GM21423 (cell line): ENCODE results near the gene TMPRSS13.

ENCODE experiments used
- ATAC-seq: cut with Tn5 transposase; IDR thresholded peaks from one replicate; pipeline ENCODE4 v1.9.1; 2021; ENCODE audit warnings: mild to moderate bottlenecking, moderate library complexity; ENCODE audit not compliant: unreplicated experiment

TMPRSS13 gene

DNA sequence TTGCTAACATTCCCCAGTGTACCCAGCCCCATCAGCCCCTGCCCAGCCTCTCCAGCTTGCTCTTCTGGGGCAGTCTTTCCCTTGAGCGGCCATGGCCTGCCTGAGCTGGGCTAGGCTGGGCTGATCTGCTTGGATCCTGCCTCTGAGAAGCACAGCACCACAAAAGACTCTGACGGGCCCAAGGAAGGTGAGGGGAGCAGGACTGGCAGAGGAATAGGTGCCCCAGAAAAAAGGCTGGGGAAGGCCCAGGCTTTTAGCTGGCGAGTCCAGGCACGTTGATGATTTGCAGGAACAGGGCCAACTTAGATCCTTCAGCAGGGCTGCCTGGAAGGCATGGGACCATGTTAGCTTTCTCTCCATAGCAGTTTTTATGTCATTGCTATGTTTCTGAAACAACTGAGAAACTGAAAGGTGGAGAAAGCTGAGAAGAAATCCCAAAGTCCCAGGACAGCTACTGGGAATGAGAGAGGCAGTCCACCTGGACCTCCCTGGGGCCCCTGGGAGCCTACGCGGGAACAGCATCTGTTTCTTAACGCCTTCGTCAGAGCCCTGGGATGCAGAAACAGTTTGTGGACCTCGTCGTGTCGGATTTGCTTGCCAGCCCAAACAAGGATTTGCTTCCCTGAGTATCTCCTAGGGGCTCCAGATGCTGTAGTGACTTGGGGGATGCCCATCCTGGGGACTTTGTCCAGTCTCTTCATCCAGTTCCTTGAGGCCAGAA lies 28.3 kb downstream of the TMPRSS13 start:
- no peak for ATAC-seq

DNA sequence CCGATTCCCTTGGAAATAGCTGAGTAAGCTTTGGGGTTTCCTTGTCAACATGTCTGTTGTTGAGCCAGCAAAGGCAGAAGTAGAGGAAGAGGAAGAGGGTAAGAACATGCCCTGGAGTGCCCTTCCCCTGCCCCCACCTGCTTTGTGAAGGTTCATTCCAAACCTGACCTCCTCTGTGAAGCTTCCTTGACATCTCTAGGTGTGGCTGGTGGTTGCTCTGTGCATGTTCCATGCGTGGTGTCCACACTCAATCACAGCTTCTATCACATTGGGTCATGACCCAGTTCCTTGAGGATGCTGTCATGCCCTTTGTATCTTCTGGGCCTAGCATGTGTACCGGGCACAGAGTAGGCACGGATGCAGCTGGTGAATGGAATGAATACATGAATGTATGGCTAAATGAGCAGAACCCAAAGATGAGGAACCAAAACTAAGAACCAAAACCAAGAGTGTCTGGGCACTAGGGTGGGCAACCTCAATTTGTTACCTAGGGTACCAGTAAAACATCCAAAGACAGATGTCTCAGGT lies 29.0 kb downstream of the TMPRSS13 start:
- ATAC-seq = peak; percentile 58

DNA sequence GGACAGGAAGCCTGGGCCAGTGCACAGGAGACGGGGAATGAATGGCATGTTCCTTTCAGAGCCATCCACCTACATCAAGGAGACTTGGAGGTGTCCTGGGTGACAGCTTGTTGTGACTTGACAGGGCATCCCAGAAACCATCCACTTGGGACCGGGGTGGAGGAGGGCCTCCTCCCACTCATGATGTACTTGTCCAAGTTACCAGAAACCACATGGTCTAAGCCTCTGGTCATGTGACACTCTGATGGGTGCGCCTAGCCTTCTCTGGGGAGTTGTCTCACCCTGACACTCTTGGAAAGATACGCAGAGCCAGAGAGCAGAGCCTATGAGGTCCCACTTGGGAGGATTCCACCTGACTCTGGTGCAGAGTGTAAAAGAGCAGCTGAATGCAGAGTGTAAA lies 31.1 kb downstream of the TMPRSS13 start:
- no peak for ATAC-seq

DNA sequence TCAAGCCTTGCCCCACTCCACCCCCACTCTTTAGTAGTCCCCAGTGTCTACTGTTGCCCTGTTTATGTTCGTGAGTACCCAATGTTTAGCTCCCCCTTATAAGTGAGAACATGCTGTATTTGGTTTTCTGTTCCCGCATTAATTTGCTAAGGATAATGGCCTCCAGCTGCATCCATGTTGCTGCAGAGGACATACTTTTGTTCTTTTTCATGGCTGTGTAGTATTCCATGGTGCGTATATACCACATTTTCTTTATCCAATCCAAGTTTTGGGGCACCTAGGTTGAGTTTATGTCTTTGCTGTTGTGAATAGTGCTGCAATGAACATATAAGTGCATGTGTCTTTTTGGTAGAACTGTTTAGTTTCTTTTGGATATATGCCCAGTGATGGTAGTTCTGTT lies 36.6 kb downstream of the TMPRSS13 start:
- no peak for ATAC-seq

DNA sequence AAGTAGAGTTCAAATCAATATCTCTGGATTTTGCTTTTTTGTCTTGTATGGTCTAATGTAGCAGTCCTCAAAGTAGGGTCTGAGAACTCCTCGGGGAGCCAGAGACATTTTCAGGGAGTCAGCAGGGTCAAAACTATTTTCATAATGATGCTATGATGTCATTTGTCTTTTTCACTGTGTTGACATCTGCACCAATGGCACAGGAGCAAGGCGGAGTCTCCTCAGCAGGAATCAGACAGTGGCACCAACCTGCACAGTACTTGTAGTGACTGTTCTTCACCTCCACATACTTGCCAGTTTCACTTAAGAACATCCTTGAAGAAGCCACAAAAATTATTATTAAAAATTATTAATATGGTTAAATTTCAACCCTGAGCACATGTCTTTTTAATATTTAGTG lies 37.8 kb downstream of the TMPRSS13 start:
- no peak for ATAC-seq

DNA sequence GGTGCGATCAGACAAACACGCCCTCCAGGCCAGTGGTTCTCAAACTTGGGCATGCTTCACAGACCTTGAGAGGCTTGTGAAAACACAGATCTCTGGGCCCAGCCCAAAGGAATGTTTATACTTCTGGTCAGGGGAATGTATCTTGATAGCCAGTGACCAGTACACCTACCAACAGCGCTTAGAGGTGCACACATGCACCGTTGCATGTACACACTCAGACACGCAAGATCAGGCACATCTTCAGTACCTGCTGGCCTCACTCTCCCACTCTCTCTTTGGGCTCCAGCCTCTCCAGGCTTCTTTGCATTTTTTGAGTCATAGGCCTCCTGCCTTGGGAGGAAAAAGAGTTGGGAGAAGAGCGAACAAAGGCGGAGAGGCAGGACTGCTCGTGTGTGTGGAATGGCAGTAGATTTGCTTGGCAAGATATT lies 41.0 kb downstream of the TMPRSS13 start:
- ATAC-seq = no peak

DNA sequence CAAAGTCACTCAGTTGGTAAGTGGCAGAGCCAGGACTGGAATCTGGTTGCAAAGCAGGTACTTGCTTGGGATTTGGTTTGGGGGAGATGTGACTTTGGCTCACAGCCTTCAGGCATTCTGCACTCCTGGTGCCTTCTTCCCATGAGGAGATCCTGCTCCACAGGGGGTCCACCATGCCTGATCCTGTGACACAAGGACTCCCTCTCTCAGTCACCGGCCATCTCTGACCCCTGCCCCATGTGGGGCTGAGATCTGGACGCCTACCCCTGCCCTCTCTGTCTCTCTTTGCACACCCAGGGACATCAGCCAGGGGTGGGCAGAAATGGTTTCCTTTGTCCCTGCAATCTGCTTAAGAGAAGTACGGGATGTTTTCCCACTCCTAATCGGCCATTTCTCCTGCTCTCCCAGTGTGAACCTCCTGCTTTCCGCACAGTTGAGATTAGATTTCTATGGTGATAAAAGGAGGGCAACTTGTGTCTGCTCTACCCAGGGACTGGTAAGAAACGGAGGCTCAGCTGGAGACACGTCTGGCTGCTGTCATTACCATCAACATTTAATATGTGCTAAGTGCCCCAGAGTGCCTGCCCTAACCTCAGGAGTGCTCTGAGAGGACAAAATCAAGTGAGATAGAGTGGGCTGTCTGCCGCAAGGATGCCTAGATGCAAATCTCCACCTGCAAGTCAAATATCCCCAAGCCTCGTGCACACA lies 41.6 kb downstream of the TMPRSS13 start:
- ATAC-seq = no peak

DNA sequence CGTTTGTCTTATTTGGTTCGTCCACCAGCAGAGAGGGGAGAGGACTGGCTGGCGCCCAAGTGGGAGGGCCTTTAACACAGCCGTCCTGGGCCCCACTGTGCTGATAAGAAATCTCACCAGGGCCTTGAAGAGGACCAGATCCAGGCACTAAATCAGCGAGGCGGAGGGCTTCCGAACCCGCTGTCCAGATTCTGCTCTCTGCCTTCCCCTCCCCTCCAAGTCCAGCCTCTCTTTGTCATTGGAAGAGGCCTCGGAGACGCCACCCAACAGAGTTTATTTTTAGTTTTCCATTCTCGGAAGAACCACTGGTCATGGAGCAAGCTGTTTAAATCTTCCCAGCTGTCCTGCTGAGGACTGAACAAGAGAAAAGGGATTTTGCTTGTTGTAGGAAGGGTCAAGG lies 43.4 kb downstream of the TMPRSS13 start:
- no peak for ATAC-seq

DNA sequence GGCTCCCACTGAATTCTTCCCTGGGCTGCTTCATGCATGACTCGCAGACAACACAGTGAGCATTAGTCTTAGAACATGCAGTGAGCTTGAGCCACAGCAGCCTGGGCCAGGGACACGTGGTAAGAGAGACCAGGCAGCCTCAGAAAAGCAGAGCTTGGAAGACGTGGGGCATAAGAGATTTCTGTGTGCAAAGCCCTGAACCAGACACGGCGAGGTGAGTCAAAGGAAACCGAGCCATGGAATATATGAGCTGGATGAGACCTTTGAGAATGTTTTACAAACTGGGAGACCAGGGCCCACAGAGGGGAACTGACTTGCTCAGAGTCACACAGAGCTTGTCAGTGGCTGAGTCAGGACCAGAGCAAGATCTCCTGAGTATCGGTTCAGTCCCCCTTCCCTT lies 44.2 kb downstream of the TMPRSS13 start:
- no peak for ATAC-seq

DNA sequence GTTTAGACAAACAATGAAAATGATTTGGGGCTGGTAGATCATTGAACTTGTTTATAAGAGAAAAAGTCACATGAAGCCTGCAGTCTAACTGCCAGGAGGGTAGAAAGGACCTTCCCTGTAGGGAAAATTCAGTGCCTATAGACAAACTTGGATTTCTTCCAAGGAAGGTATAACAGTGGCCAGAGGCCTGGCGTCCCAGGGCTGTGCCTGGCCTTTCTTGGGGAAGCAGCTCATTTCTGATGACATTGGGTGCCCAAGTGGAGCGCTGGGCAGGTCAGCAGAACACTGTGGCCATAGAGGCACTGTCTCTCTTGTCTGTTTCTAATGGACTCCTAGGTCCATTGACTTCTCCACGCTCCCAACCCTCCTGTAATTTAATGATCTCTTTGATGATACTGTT lies 46.1 kb downstream of the TMPRSS13 start:
- ATAC-seq = no peak

DNA sequence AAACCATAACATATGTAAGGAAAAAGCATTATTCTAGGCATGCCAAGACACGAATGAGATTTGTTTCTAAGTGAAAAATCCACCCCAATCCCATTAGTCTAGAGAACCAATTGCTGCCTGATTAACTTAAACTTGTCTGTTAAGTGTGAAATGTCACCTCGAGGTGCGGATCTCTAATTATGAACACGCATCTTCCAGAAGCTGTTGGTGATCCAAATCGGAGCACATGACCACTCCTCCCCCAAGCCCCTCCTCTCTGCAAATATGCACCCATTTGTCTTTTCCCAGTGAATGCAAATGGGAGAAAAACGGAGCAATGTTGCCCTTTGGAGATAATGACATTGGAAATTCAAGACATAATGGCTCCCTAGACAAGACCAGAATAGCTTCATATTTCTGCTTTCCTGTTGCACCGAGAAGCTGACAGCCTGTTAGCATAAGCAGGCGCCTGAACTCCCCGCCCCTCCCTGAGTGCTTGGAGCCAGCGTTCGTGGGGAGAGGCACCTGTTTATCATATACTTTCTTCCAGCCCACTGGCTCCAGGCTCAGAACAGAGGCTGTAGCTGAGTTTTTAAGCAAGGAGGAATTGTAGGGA lies 46.8 kb downstream of the TMPRSS13 start:
- no peak for ATAC-seq

DNA sequence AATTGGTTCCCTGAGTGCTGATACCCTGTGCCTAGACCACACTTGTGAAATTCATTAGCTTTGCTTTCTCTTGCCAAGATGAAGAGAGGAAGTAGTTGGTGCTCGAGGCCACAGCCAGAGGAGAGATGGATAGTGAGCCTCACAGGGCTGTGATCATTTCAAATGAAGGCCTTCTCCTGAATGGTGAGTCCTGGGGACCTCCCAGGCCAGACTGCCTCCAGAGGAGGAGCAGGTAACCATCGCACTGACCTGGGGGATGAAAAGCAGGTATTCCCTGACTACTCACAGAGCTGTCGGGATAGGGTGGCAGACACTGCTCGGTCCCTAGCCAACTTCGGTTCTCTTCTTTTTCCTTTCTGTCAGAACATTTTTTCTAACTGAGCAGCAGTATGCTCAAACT lies 48.0 kb downstream of the TMPRSS13 start:
- no peak for ATAC-seq

DNA sequence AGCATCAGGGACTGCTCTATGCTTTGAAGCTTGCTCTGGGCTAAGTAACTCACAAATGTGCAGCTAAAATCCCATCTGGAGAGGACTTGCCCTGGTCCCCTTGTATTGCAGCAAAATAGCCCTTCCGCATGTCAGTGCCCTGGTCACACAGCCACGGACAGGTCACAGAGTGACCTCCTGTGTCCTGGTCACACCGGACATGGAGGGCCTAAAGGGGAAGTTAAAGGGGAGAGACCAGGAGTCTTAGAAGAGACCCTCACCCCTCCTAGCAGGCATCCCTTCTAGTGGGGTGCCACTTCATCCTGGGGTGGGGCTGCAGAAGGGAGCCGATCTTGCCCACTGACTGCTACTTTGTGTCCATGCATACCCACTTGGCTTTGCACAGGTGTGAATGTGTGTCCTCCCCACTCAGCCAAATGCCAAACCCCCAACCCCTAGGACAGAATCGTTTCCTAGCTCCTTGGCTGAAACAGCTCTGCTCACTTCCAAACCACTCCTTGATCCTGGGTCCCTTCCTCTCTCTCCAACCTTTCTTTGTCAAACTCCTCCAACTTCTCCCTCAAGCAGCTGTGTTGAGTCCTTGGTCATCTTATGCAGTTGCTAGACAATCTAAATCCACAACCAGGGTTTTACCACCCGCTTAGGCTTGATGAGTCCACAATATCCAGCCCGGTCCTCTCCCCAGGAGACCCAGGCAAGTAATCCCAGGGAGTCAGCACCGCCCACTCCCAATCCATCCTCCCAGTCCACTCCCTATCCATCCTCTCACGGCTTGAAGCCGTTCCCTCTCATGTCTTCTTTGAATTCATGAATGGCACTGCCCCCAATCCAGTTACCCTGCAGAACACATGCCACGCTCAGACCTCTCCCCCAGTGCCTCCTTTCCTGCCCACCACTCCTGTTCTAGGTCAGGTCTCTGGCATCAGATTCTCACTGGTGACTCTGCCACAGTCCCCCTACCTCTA lies 49.4 kb downstream of the TMPRSS13 start:
- no peak for ATAC-seq

DNA sequence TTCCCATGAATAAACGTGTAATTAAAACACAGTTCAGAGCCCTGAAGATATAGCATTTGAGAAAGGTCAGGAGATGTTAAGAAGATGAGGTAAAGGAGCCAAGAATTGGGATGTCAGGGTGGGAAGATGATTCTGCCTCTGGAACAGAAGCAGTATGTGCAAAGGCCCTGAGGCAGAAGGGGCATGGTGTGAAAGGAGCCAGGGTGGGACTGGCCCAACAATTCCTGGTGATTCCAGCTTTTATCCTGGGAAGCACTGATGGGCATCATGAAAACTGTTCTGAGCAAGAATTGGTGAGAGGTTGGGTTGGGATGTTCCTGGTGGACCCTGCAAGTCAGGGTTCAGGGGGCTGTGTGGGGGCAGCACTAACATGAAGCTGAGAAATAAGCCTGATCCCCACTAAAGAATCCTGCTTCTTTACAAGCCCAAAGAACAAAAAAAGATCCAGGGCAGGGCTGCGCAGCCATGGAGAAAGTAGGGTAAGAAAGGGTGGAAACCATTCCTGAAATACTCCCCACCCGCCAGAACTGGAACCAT lies 50.2 kb downstream of the TMPRSS13 start:
- no peak for ATAC-seq

DNA sequence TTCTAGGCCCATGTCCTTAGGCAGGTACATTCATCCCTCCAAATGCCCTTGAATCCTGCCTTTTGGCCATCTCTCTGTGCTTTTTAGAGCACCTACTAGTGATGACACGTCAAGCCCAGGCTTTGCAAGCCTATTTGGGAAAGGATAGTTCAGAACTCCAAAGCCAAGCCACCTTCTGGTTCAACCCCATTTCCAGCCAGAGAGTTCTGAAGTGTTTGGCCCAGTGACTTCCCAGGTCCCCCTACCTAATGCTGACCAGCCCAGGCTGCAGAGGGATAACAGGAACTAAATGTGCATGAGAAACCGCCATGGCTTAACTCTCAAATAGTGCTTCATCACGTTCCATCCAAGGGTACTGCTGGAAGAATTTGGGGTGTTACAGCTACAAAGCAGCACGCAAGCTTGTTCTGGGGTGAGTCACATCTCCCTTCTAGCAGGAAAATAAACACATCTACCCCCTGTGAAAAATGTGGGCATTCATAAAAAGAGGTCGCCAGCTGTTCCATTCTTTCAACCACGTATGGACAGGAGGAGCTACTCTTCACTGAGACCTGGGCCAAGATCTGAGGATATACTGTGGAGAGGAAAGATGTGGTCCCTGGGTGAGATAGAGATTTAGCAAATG lies 50.8 kb downstream of the TMPRSS13 start:
- no peak for ATAC-seq

DNA sequence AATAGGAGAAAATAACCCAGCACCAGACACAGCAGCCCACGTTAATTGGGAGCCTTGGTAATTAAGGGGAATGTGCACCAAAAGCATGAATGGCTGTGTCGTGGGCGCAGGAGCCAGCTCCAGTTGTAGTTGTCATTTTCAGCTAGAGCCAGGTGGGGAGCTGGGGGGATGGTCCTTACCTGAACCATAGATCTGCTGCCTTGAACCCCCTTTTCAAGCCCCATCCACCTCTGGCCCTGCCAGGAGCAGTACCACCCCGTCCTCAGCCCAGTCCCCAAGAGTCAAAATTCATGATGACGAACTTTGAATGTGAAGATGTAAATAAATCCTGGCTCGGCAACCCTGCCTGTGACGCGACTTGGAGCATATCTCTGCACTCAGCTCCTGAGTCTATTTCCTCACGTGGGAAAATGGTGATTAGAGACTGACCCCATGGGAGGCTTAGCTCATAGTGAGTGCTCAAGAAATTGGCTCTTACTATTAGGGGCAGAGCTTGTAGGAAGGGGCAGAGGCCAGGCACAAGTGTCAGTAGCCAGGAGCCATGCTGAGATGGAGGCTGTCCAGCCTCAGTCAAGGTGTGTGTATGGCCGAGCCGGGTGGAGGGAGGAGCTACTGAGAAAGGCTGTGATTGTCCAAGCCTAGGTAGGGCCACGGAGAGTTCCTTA lies 52.0 kb downstream of the TMPRSS13 start:
- ATAC-seq = no peak

DNA sequence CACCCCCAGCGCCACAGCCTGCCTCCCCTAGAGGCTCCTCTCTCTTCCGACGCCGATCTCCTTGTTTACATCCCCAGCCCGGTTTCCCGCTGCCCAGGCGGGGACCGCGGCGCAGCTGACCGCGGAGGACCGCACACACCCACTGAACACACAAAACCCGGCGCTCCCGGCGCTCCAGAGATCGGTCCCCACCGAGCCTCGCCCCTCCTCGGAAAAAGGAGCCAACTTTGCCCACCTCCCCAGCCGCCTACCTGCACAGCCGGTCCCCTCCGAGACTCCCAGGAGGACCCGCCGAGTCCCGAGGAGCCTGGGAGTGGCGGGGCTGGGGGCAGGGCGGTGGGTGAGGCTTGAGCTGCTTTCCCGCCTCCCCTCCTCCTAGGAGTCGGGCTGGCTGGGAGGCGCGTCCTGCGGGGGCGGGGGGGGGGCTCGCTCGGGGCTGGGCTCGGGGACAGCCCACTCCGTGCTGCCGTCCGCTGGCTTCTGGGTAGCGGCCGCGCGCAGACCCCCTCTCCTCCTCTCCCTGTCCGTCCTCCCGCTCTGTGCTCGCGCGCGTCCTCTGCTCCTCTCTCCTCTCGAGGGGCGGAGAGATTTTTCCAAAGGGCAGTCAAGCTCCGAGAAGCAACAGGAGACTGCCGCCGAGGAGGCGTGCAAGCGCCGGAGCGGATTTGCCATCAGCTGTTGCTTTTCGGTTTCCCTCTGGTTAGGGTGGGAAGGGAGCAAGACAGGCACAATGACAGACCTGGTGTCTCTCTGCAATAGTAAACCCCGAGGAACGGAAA lies 52.7 kb downstream of the TMPRSS13 start, which contains the start of gene FXYD6:
TSS of gene FXYD6 (minus strand) at position 318 of the 779 bp plus-strand sequence. CDS start 33,882 bp downstream, outside the sequence.
- ATAC-seq = no peak

DNA sequence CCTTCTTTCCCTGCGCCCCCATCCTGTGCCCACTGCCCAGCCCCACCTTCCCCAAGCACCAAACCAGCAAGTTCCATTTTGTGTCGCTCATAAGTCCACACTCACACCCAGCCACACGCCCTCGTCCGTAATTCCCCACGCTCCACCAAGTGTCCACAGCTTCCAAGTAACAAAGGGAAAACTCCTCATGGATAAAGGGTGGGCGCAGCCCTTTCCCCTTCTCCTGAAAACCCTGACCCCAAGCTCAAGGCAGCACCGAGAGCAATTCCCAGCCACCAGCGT lies 53.2 kb downstream of the TMPRSS13 start:
- ATAC-seq = no peak
